B cell (primary cell): ENCODE measurements around the gene KIF9. TPM values are rescaled to one million over a fixed set of nuclear protein-coding genes. Genes with fewer than 3 reads are reported as not detected.
"Not testable (repeated sequence)": the region's sequence is repeated elsewhere in the genome, so short reads cannot be mapped to it uniquely, and the experiment has no call there.

ENCODE experiments used
- ATAC-seq: fragments of 200-7000 bp; cut with Tn5 transposase; one replicate; pipeline ENCODE4 v1.10.0; 2021; ENCODE audit warnings: low read depth, mild to moderate bottlenecking, moderate number of reproducible peaks, moderate library complexity
- CTCF ChIA-PET: fragments of 350-600 bp; sonication (Branson Sonifier 250); formaldehyde crosslinking; loops from one replicate; lab custom pipeline; 2021; ENCODE audit warnings: antibody characterized with exemption, inconsistent platforms; lab: Charles Lee
- POLR2A ChIA-PET: fragments of 350-600 bp; sonication (Branson Sonifier 250); formaldehyde crosslinking; loops from one replicate; lab custom pipeline; 2021; ENCODE audit warnings: antibody characterized with exemption; lab: Charles Lee
- DNase-seq: peaks from one replicate; pipeline ENCODE4 v3.0.0; 2013
- H2AFZ ChIP-seq: 2 replicates; pipeline ENCODE4 v1.6.1; 2012; ENCODE audit warnings: mild to moderate bottlenecking, low read depth, low read length; ENCODE audit not compliant: insufficient read depth, poor library complexity, severe bottlenecking
- H3K27ac ChIP-seq, 2 donors: 1 replicate in 1 of 2; 2 replicates in 1 of 2; pipeline ENCODE4 v1.5.1; 2012 to 2013; ENCODE audit warnings: low read length in 2 of 2, mild to moderate bottlenecking in 2 of 2, moderate library complexity in 1 of 2
- H3K27me3 ChIP-seq, 4 experiments: fragments of 200-600 bp in 1 of 4; sonication (generic) in 1 of 4; replicated peaks in 1 of 4; 1 replicate in 2 of 4; 2 replicates in 2 of 4; pipeline versions ENCODE4 v1.6.1 to v1.7.0; 2013 to 2016; ENCODE audit warnings: low read length in 3 of 4, mild to moderate bottlenecking in 2 of 4, mixed read lengths in 1 of 4, moderate library complexity in 1 of 4; ENCODE audit not compliant: insufficient read depth in 4 of 4, control insufficient read depth in 3 of 4; ENCODE audit errors: control extremely low read depth in 1 of 4
- H3K36me3 ChIP-seq, 2 experiments: replicated peaks in 1 of 2; 1 replicate in 1 of 2; 2 replicates in 1 of 2; pipeline versions ENCODE4 v1.6.1 to v1.7.1; 2013; ENCODE audit warnings: low read length in 1 of 2; ENCODE audit not compliant: insufficient read depth in 2 of 2, control insufficient read depth in 1 of 2; ENCODE audit errors: control extremely low read depth in 1 of 2, extremely low read depth in 1 of 2
- H3K4me1 ChIP-seq, 2 donors: fragments of 200-600 bp in 1 of 2; sonication (generic) in 1 of 2; 1 replicate in 1 of 2; 2 replicates in 1 of 2; pipeline versions ENCODE4 v1.5.1 to v1.6.1; 2013 to 2017; ENCODE audit warnings: low read length in 2 of 2; ENCODE audit not compliant: control insufficient read depth in 2 of 2, insufficient read depth in 2 of 2
- H3K4me2 ChIP-seq: replicated peaks from 2 replicates; pipeline ENCODE3; 2012; ENCODE audit warnings: mild to moderate bottlenecking, low read depth, low read length; ENCODE audit not compliant: poor library complexity, severe bottlenecking
- H3K4me3 ChIP-seq, 5 experiments: fragments of 200-600 bp in 1 of 5; sonication (generic) in 1 of 5; 1 replicate in 3 of 5; 2 replicates in 2 of 5; pipeline versions ENCODE4 v1.5.1 to v1.7.0; 2011 to 2016; ENCODE audit warnings: low read length in 4 of 5, mild to moderate bottlenecking in 4 of 5, low read depth in 2 of 5, control low read depth in 1 of 5, moderate library complexity in 1 of 5; ENCODE audit not compliant: insufficient read depth in 1 of 5; ENCODE audit errors: control extremely low read depth in 1 of 5, extremely low read depth in 1 of 5
- H3K79me2 ChIP-seq: fragments of 200-600 bp; sonication (generic); one replicate; pipeline ENCODE4 v1.6.0; 2016; ENCODE audit warnings: low read length; ENCODE audit not compliant: control insufficient read depth, insufficient read depth
- H3K9ac ChIP-seq: fragments of 200-600 bp; sonication (generic); 2 replicates; pipeline ENCODE4 v1.6.1; 2017; ENCODE audit warnings: mild to moderate bottlenecking, low read length, moderate library complexity
- H3K9me3 ChIP-seq, 3 donors: one replicate each; pipeline versions ENCODE4 v1.6.1 to v1.7.1; 2013; ENCODE audit warnings: low read length in 2 of 3; ENCODE audit not compliant: control insufficient read depth in 2 of 3, insufficient read depth in 1 of 3; ENCODE audit errors: control extremely low read depth in 1 of 3
- H4K20me1 ChIP-seq: 2 replicates; pipeline ENCODE4 v1.6.0; 2012; ENCODE audit warnings: mild to moderate bottlenecking, low read length; ENCODE audit not compliant: insufficient read depth, control insufficient read depth, poor library complexity, severe bottlenecking
- H3K27ac Mint-ChIP-seq: one replicate; pipeline ENCODE4 v1.8.0; 2021; ENCODE audit warnings: mixed read lengths
- H3K27me3 Mint-ChIP-seq: one replicate; pipeline ENCODE4 v1.8.0; 2021; ENCODE audit warnings: mixed read lengths
- H3K4me1 Mint-ChIP-seq: one replicate; pipeline ENCODE4 v1.8.0; 2021; ENCODE audit warnings: mixed read lengths
- H3K4me3 Mint-ChIP-seq: one replicate; pipeline ENCODE4 v1.8.0; 2021; ENCODE audit warnings: mixed read lengths
- H3K9me3 Mint-ChIP-seq: one replicate; pipeline ENCODE4 v1.8.0; 2022; ENCODE audit warnings: mixed read lengths; ENCODE audit not compliant: insufficient read depth
- WGBS: methylation state at CpG from one replicate; pipeline ENCODE4 v1.1.5; 2013; ENCODE audit warnings: missing lambda C conversion rate; ENCODE audit not compliant: insufficient coverage; 5-methylcytosine and 5-hydroxymethylcytosine counted together
- intact Hi-C: fragments of 100-400 bp; cut with micrococcal nuclease; formaldehyde crosslinking; loops from one replicate; pipeline ENCODE4 v1.10.0; 2022
- polyA plus RNA-seq: library from polyadenylated mRNA; depleted of rRNA; stranded (reverse); fragments of >200 nt; gene quantifications from 2 replicates; pipeline ENCODE4 v1.2.3, GENCODE V29; 2012
- small RNA-seq: library from RNA; depleted of rRNA; stranded (forward); fragments of <200 nt; gene quantifications from one replicate; pipeline ENCODE3, GENCODE V24; 2012; ENCODE audit warnings: low replicate concordance, low read depth; ENCODE audit not compliant: insufficient read length
- total RNA-seq, 2 donors: library from RNA; stranded (reverse); fragments of 120-200 nt in 1 of 2; gene quantifications; 1 replicate in 1 of 2; 2 replicates in 1 of 2; pipeline versions ENCODE4 v1.2.3 to v1.2.4, GENCODE V29; 2013 to 2022

Gene KIF9
- total and polyA plus RNA-seq, 2 donors (not counting 1 experiment from before 2014, with no cell fraction given): 3.0 to 3.8 TPM

GRCh38 chr3:47181685-47182084 is 100.9 kb downstream of the KIF9 start:
- H3K9ac ChIP-seq, H3K4me1 Mint-ChIP-seq, H3K27me3 Mint-ChIP-seq, intact Hi-C loops, H3K4me2 ChIP-seq, H3K9me3 Mint-ChIP-seq, H3K9me3 ChIP-seq, ATAC-seq, H3K4me3 ChIP-seq, H3K36me3 ChIP-seq, H3K27me3 ChIP-seq, H3K4me1 ChIP-seq, H3K79me2 ChIP-seq, H3K27ac Mint-ChIP-seq, H2AFZ ChIP-seq, H3K27ac ChIP-seq, H3K4me3 Mint-ChIP-seq, DNase-seq, H4K20me1 ChIP-seq: not testable (repeated sequence)
- ChIA-PET POLR2A (interaction anchor here (0.7 kb wide), 1 partner anchor 1065 kb away, joined by 5 read pairs; no protein-coding TSS in a partner anchor), CTCF (interaction anchor here (0.7 to 0.8 kb wide), 2 partner anchors 43 to 143 kb away, joined by 3 to 5 read pairs; no protein-coding TSS in a partner anchor)
- 98% methylated on average over 4 of the region's 4 CpGs for WGBS

DNA sequence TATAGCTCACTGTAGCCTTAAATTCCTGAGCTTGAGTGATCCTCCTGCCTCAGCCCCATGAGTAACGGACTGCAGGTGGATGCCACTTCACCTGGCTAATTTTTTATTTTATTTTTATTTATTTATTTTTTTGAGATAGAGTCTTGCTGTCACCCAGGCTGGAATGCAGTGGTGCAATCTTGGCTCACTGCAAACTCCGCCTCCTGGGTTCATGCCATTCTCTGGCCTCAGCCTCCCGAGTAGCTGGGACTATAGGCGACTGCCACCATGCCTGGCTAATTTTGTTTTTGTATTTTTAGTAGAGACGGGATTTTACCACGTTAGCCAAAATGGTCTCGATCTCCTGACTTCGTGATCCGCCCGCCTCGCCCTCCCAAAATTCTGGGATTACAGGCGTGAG is 102.6 kb downstream of the KIF9 start:
- 93% methylated on average over 3 of the region's 12 CpGs for WGBS
- H3K27me3 ChIP-seq, H3K27me3 Mint-ChIP-seq, H2AFZ ChIP-seq, DNase-seq, H3K79me2 ChIP-seq, H3K27ac ChIP-seq, H4K20me1 ChIP-seq, H3K4me2 ChIP-seq, H3K27ac Mint-ChIP-seq, POLR2A ChIA-PET, H3K36me3 ChIP-seq, H3K9me3 ChIP-seq, intact Hi-C loops, H3K4me3 Mint-ChIP-seq, H3K9ac ChIP-seq, ATAC-seq, H3K4me3 ChIP-seq, H3K9me3 Mint-ChIP-seq: not testable (repeated sequence)
- CTCF ChIA-PET: interaction anchor here (1.0 to 1.1 kb wide), 2 partner anchors 15 to 16 kb away, joined by 3 to 5 read pairs; partner anchors contain the start of gene SETD2
- peaks cover 17 to 21% of the 10 kb centered on the region in 2 donors for H3K4me1 ChIP-seq
- H3K4me1 Mint-ChIP-seq: peaks cover 16% of the 10 kb centered on the region

Small RNA genes within 50 kb of the gene (small RNA-seq; reads per million reads assigned to genes)
- gene SNORD13P3: 3.8 reads per million, percentile 58 among the genes with 10 or more reads in this experiment

Other genes with a start within 250 kb of the KIF9 start
- gene SETD2, start 118.7 kb downstream of the KIF9 start, total RNA-seq: 91.4 and 98.9 TPM in 2 replicates
- 22.6 and 32.9 TPM in 2 replicates for gene SETD2, start 118.7 kb downstream of the KIF9 start, polyA plus RNA-seq
- 30.9 and 33.0 TPM in 2 replicates for gene KLHL18, start 145 bp upstream of the KIF9 start, total RNA-seq
- gene KLHL18, start 145 bp upstream of the KIF9 start, polyA plus RNA-seq: 34.5 and 50.8 TPM in 2 replicates
- 68.8 TPM in 2 replicates for gene PTPN23, start 98.2 kb upstream of the KIF9 start, total RNA-seq
- 20.0 and 21.3 TPM in 2 replicates for gene PTPN23, start 98.2 kb upstream of the KIF9 start, polyA plus RNA-seq
- gene SCAP, start 193.1 kb upstream of the KIF9 start, total RNA-seq: 100.0 and 113 TPM in 2 replicates
- 44.0 and 55.8 TPM in 2 replicates for gene SCAP, start 193.1 kb upstream of the KIF9 start, polyA plus RNA-seq
- 32.0 and 36.7 TPM in 2 replicates for gene ELP6, start 230.9 kb upstream of the KIF9 start, total RNA-seq
- gene ELP6, start 230.9 kb upstream of the KIF9 start, polyA plus RNA-seq: 20.6 and 29.4 TPM in 2 replicates